Activated naive CD4-positive, alpha-beta T cell treated with anti-CD3 and anti-CD28 coated beads for 36 hours (primary cell): ENCODE data around the gene ADAP1. TPM values are rescaled to one million over a fixed set of nuclear protein-coding genes. Genes with fewer than 3 reads are reported as not detected.
"Not testable (repeated sequence)": the region's sequence is repeated elsewhere in the genome, so short reads cannot be mapped to it uniquely, and the experiment has no call there.

ENCODE experiments used
- CTCF ChIA-PET: fragments of 350-600 bp; sonication (Branson Sonifier 250); formaldehyde crosslinking; loops from one replicate; lab custom pipeline; 2021; ENCODE audit warnings: antibody characterized with exemption; lab: Charles Lee
- DNase-seq: peaks from one replicate; pipeline ENCODE4 v3.0.0-alpha.2; 2020
- H3K27ac Mint-ChIP-seq: one replicate; pipeline ENCODE4 v1.8.0; 2021; ENCODE audit warnings: mild to moderate bottlenecking, mixed read lengths
- H3K27me3 Mint-ChIP-seq: one replicate; pipeline ENCODE4 v1.8.0; 2021; ENCODE audit warnings: low read depth, mixed read lengths
- H3K36me3 Mint-ChIP-seq: one replicate; pipeline ENCODE4 v1.8.0; 2021; ENCODE audit warnings: low read depth, mixed read lengths
- H3K4me1 Mint-ChIP-seq: one replicate; pipeline ENCODE4 v1.8.0; 2021; ENCODE audit warnings: low read depth, mixed read lengths
- H3K4me3 Mint-ChIP-seq: one replicate; pipeline ENCODE4 v1.8.0; 2021; ENCODE audit warnings: mild to moderate bottlenecking, moderate library complexity, mixed read lengths
- H3K9me3 Mint-ChIP-seq: one replicate; pipeline ENCODE4 v1.8.0; 2021; ENCODE audit warnings: mixed read lengths
- intact Hi-C: fragments of 100-400 bp; cut with micrococcal nuclease; formaldehyde crosslinking; loops from one replicate; pipeline ENCODE4 v1.15.1; 2023
- total RNA-seq, 2 experiments: library from RNA; stranded (reverse); gene quantifications; one replicate each; pipeline ENCODE4 v1.2.3, GENCODE V29; 2021

ADAP1 gene
- total RNA-seq, 2 experiments from 2014 or later: 8.0 to 9.9 TPM

DNA sequence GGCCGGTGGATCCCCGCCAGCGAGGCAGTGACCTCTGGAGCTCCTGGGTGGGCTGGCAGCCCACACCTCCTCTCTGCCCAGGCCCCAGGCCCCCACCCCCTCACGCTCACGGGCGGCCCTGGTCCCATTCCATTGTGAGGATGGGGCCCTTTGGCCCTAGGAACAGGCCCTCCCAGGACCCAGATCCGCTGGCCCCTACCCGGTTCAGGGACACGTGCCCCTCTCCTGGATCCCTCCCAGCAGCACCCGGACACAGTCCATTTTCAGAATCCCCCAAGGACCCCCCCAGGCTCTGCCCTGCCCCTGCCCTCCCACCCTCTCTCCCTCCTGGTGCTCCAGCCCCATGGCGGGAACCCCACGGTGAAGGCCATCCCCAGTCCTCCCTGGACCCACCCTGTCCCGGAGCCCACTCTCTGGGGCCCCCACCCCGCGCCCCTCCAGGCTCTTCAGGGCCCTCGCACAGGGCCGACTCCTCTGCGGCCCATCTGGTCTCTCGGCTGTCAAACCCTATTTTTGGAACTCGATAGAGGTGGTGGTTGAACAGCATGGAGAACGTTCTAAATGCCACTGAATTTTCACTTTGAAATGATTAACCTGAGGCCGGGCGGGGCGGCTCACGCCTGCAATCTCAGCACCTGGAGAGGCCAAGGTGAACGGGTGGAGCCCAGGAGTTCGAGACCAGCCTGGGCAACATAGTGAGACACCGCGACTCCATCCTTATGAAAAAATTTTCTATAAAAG is 8.1 kb downstream of the ADAP1 start:
- CTCF ChIA-PET: interaction anchor here (0.6 kb wide), 1 partner anchor 34 kb away, joined by 3 read pairs; no protein-coding TSS in a partner anchor
- Mint-ChIP-seq H3K27ac (no peak overlapping the region), H3K36me3 (no peaks in the 10 kb centered on the region), H3K9me3 (no peaks in the 10 kb centered on the region), H3K4me1 (peaks cover 7% of the 10 kb centered on the region), H3K4me3 (no peak overlapping the region), H3K27me3 (no peaks in the 10 kb centered on the region)
- intact Hi-C loops: no loop called here
- DNase-seq: no peak

DNA sequence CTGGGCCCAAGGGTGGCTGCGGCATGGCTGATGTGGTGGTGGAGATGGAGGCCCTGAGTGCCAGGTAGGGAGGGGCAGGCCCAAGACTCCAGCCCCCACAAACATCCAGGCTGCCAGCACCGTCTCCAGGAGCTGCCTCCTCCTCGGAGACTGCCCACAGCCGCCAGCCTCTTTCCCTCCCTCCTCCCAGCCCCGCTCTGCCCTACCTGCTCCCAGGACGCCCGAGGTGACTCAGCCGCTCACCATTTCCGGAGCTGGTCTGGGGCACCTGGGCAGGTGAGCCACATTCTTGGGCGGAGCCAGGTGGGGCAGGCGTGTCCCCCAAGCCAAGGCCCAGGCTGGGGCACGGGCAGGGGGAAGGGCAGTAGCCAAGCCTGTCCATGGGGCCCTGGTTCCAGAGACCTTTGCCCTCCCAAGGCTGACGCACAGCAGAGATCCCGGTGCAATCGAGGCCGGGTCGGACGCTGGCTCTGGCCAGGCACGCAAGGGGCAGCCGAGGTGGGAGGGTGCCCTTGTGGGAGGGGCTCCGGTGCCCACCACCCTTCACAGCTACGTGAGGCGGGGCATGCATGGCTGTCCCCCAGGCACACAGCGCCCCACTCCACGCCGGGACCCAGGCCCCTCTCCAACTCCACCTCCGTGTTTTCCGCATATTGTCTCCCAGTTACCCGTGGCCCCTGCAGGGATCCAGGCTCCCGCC is 8.8 kb downstream of the ADAP1 start:
- H3K27ac Mint-ChIP-seq: no peak overlapping the region
- H3K4me1 Mint-ChIP-seq: peaks cover 14% of the 10 kb centered on the region
- H3K36me3 Mint-ChIP-seq: no peaks in the 10 kb centered on the region
- intact Hi-C loops: no loop called here
- H3K27me3 Mint-ChIP-seq: no peaks in the 10 kb centered on the region
- DNase-seq: no peak
- H3K9me3 Mint-ChIP-seq: peaks cover under 1% of the 10 kb centered on the region
- CTCF ChIA-PET: interaction anchor here (1.6 kb wide), 1 partner anchor 8 kb away, joined by 4 read pairs; the partner anchor contains the start of gene ADAP1
- no peak overlapping the region for H3K4me3 Mint-ChIP-seq

DNA sequence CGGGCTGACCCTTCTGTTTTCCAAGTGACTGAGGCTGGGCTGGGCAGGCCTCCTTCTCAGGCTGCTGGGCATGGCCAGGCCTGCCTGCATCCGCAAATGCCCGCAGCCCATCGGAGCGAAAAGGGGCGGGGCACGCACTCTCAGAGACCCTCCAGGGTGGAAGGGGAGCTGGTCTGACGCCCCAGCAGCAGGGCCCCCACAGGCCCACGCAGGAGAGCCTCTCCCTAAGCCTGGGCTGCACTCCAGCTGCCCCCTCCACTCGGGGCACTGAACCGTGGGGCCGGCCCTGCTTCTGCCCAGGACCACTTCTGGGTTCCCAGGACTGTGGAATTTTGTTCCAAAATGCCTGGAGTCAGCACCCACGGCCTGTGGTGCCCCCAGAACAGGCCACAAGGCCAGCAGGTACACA is 9.3 kb downstream of the ADAP1 start:
- Mint-ChIP-seq H3K27ac (no peak overlapping the region), H3K36me3 (no peaks in the 10 kb centered on the region), H3K4me1 (peaks cover 20% of the 10 kb centered on the region), H3K9me3 (peaks cover 5% of the 10 kb centered on the region), H3K4me3 (no peak overlapping the region), H3K27me3 (no peaks in the 10 kb centered on the region)
- intact Hi-C loops: no loop called here
- CTCF ChIA-PET: interaction anchor here (1.6 kb wide), 1 partner anchor 9 kb away, joined by 4 read pairs; the partner anchor contains the start of gene ADAP1
- no peak for DNase-seq

DNA sequence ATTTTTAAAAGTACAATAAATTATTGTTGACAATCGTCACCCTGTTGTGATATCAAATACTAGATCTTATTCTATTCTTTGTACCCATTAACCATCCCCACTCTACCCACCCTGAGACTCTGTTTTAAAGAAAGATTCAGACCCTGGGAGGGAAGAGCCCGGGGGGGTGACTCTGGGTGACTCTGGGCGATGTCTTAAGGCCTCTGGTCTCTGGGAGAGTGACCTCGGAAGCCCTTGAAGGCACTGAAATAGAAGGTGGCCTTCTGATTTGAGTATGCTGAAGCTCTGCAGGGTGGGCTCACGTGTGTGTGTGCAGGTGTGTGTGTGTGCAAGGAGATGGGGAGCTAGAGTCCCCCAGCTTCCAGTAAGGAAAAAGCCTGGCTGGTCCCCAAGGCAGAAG is 9.7 kb downstream of the ADAP1 start:
- Mint-ChIP-seq H3K9me3 (peaks cover 9% of the 10 kb centered on the region), H3K4me1 (peaks cover 24% of the 10 kb centered on the region), H3K27ac (no peak overlapping the region), H3K4me3 (no peak overlapping the region), H3K36me3 (no peaks in the 10 kb centered on the region), H3K27me3 (no peaks in the 10 kb centered on the region)
- intact Hi-C loops: no loop called here
- CTCF ChIA-PET: interaction anchor here (0.7 to 1.6 kb wide), 2 partner anchors 9 to 240 kb away, joined by 3 to 4 read pairs; partner anchors contain the start of gene ADAP1
- no peak for DNase-seq

DNA sequence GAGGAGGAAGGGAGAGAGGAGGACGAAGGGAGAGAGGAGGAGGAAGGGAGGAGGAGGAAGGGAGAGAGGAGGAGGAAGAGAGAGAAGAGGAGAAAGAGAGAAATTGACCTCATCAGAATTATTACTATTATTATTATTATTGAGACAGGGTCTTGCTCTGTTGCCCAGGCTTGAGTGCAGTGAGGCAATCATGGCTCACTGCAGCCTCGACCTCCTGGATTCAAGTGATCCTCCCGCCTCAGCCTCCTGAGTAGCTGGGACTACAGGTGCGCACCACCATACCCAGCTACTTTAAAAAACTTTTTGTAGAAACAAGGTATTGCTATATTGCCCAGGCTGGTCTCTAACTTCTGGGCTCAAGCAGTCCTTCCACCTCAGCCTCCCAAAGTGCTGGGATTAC is 10.7 kb downstream of the ADAP1 start:
- H3K9me3 Mint-ChIP-seq, H3K27ac Mint-ChIP-seq, H3K4me3 Mint-ChIP-seq, DNase-seq, intact Hi-C loops, H3K36me3 Mint-ChIP-seq, H3K27me3 Mint-ChIP-seq: not testable (repeated sequence)
- CTCF ChIA-PET: interaction anchor here (0.7 kb wide), 1 partner anchor 241 kb away, joined by 3 read pairs; no protein-coding TSS in a partner anchor
- H3K4me1 Mint-ChIP-seq: peaks cover 26% of the 10 kb centered on the region

DNA sequence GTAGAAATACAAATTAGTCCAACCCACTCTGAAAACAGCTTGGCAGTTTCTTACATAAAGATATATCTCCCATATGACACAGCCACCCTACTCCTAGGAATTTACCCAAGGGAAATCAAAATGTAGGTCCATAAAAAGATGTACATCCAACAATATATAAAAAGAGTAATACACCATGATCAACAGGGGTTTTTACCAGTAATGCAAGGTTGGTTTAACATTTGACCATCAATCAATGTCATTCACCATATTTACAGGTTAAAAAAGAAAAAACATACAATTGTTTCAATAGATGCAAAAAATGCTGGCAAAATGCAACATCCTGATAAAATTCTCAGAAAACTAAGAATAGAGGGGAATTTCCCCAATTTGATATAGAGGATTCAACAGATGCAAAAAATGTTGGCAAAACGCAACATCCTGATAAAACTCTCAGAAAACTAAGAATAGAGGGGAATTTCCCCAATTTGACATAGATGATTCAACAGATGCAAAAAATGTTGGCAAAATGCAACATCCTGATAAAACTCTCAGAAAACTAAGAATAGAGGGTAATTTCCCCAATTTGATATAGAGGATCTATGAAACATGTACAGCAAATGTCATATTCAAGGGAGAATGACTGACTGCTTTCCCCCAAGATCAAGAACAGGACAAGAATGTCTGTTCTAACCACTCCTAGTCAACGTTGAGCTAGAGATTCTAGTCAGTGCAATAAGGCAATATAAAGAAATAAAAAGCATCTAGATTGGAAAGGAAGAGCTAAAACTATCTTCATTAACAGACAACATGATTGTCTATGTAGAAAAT is 13.7 kb downstream of the ADAP1 start:
- Mint-ChIP-seq H3K4me1 (peaks cover 39% of the 10 kb centered on the region), H3K27me3 (no peaks in the 10 kb centered on the region), H3K27ac (peak overlapping the region; percentile 75), H3K4me3 (no peak overlapping the region), H3K36me3 (no peaks in the 10 kb centered on the region), H3K9me3 (peaks cover 10% of the 10 kb centered on the region)
- CTCF ChIA-PET: interaction anchor here (0.6 to 2.0 kb wide), 3 partner anchors 11 to 31 kb away, joined by 3 to 4 read pairs (median 3); no protein-coding TSS in a partner anchor
- no peak for DNase-seq
- intact Hi-C loops: loop anchor here (1.0 to 2.0 kb wide), 3 partner anchors 18 to 108 kb away; partner anchors contain the start of genes COX19 and SUN1

DNA sequence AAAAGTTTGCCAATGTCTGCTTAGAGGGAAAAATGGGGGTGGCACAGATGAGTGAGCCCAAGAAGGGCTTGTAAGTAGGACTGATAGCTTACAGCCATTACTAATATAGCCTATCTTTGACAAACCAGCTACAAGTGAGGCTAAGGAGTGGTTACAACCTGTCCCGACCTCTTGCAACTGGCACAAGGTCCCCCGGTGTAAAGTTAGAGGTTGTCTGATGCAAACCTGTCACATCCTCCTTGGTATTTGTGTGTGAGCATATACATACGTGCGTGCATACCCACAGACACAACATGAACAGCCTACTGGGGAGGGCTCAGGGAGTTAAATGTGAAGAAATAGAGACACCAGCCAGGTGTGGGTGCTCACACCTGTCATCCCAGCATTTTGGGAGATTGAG is 14.6 kb downstream of the ADAP1 start:
- Mint-ChIP-seq H3K4me1 (peaks cover 39% of the 10 kb centered on the region), H3K36me3 (no peaks in the 10 kb centered on the region), H3K4me3 (no peak overlapping the region), H3K27ac (no peak overlapping the region), H3K27me3 (no peaks in the 10 kb centered on the region), H3K9me3 (peaks cover 10% of the 10 kb centered on the region)
- CTCF ChIA-PET: interaction anchor here (0.6 to 2.0 kb wide), 4 partner anchors 12 to 1690 kb away, joined by 3 to 5 read pairs (median 4); no protein-coding TSS in a partner anchor
- no peak for DNase-seq
- intact Hi-C loops: loop anchor here (2.0 kb wide), 2 partner anchors 35 to 107 kb away; partner anchors contain the start of genes COX19 and SUN1

DNA sequence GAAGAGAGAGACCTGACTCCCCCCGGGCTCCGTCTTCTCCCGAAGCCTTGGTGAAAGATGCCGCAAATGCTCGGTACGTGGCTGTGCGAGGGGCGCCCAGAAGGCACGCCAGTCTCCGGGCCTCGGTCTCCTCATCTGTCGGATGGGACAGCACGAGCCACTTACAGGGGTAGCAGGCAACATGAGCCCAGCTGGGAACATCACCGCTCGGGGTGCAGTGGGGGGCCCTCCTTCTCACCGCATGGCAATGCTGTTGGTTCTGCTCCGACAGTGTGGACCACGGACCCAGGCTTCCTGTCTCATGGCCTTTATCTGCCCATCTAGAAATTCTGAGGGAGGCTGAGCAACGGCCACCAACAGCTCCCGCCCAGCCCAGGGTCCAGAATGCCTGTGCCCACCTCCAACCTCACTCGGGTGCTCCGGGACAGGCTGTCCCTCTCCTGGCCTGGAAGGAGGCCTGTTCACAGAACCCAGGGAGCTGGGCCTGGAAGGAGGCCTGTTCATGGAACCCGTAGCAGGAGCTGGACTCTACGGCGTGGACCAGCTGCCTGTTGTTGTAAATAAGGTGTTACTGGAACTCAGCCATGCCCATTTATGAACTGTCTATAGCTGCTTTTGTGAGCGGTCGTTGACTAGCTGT is 15.8 kb downstream of the ADAP1 start:
- CTCF ChIA-PET: interaction anchor here (0.6 to 1.4 kb wide), 3 partner anchors 13 to 237 kb away, joined by 3 read pairs; no protein-coding TSS in a partner anchor
- Mint-ChIP-seq H3K27me3 (no peaks in the 10 kb centered on the region), H3K4me1 (peaks cover 39% of the 10 kb centered on the region), H3K27ac (no peak overlapping the region), H3K9me3 (peaks cover 10% of the 10 kb centered on the region), H3K36me3 (no peaks in the 10 kb centered on the region), H3K4me3 (no peak overlapping the region)
- intact Hi-C loops: no loop called here
- DNase-seq: no peak

DNA sequence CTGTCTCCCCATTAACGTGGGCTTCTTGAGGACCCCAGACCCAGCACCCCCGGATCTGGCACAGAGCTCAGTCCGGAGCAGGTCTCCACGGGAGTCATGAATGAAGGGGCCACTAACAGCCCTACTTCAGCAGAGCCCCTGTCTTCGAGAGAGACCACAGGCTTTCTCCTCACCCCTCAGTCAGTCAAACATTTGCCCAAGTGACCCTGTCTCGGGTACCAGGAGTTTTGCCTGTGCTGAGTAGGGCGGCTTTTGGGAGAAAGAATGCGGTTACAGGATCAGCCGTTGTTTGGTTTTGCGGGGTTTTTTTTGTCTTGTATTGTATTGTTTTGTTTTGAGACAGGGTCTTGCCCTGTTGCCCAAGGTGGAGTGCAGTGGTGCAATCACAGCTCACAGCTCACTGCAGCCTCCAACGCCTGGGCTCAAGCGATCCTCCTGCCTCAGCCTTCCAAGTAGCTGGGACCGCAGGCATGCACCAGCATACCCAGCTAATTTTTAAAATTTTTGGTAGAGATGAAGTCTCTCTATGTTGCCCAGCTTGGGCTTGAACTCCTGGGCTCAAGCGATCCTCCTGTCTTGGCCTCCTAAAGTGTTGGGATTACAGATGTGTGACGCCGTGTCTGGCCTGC is 16.5 kb downstream of the ADAP1 start:
- CTCF ChIA-PET: interaction anchor here (0.6 to 1.4 kb wide), 2 partner anchors 28 to 238 kb away, joined by 3 read pairs; no protein-coding TSS in a partner anchor
- Mint-ChIP-seq H3K9me3 (peaks cover 10% of the 10 kb centered on the region), H3K36me3 (no peaks in the 10 kb centered on the region), H3K27me3 (no peaks in the 10 kb centered on the region), H3K4me3 (no peak overlapping the region), H3K27ac (no peak overlapping the region), H3K4me1 (peaks cover 39% of the 10 kb centered on the region)
- no peak for DNase-seq
- intact Hi-C loops: no loop called here

DNA sequence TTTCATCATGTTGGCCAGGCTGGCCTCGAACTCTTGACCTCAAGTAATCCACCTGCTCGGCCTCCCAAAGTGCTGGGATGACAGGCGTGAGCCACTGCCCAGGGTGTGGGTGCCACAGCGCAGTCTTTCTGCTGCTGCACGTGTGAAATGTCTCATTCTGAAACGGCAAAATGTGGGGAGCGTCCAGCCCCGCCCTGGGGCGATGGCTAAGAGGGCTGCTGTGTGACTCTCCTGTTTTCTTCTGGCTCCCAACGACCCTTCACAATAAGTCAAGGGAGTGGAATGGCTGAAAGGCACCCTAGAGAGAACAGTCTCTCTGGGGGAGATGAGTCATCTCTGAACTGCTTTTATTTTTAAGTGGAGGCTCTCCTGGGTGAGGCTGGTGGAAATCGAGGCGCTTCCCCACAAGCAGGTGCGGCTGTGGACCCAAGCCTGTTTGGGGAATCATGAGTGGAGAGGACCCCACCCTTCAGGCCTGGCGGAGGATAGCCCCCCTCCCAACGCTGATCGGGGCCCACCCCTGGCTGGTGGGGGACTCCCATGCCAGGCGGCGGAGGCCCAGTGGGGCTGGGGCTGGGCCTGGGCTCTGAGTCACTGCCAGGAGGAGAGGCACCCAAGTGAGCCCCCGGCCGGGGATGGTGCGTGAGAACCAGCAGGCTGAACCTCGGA is 18.0 kb downstream of the ADAP1 start:
- Mint-ChIP-seq H3K27me3 (no peaks in the 10 kb centered on the region), H3K36me3 (no peaks in the 10 kb centered on the region), H3K4me1 (peaks cover 32% of the 10 kb centered on the region), H3K9me3 (peaks cover 10% of the 10 kb centered on the region), H3K4me3 (no peak overlapping the region), H3K27ac (no peak overlapping the region)
- peak; percentile 25 for DNase-seq
- intact Hi-C loops: no loop called here
- CTCF ChIA-PET: no interaction called here
